K562 (cell line): ENCODE results near the gene ENTREP3. TPM values are rescaled to one million over a fixed set of nuclear protein-coding genes. Genes with fewer than 3 reads are reported as not detected.

ENCODE experiments used
- BMI1 ChIP-seq: fragments of 150-350 bp; IDR thresholded peaks from 2 replicates; pipeline ENCODE4 v1.6.1; 2014; ENCODE audit warnings: low read length
- BRCA1 ChIP-seq, 2 experiments: fragments of 450-650 bp in 1 of 2; sonication (generic) in 1 of 2; formaldehyde crosslinking in 1 of 2; IDR thresholded peaks; 2 replicates each; pipeline versions ENCODE4 v1.5.0 to v1.6.1; 2017 to 2020; ENCODE audit warnings: mild to moderate bottlenecking in 1 of 2, missing genetic modification reagents in 1 of 2
- BRD9 ChIP-seq: fragments of 450-650 bp; IDR thresholded peaks from 2 replicates; pipeline ENCODE4 v1.6.1; 2018; ENCODE audit warnings: low read depth; ENCODE audit not compliant: partially characterized antibody
- CBX2 ChIP-seq: fragments of 200-600 bp; sonication (generic); IDR thresholded peaks from one replicate; pipeline ENCODE4 v1.6.1; 2012; ENCODE audit warnings: mild to moderate bottlenecking, low read length, inconsistent platforms; ENCODE audit not compliant: insufficient read depth, poor library complexity, severe bottlenecking
- CGGBP1 ChIP-seq: fragments of 250-450 bp; sonication (Bioruptor Pico); IDR thresholded peaks from 2 replicates; pipeline ENCODE4 v1.9.0; 2021; ENCODE audit warnings: mild to moderate bottlenecking
- CHCHD3 ChIP-seq: fragments of 250-450 bp; sonication (Bioruptor Pico); IDR thresholded peaks from 2 replicates; pipeline ENCODE4 v2.1.2; 2022; ENCODE audit warnings: mild to moderate bottlenecking
- FOXP1 ChIP-seq: sonication (generic); formaldehyde crosslinking; IDR thresholded peaks from 2 replicates; pipeline ENCODE4 v1.8.0; 2022; ENCODE audit warnings: mild to moderate bottlenecking, missing genetic modification reagents
- GTF2A2 ChIP-seq: IDR thresholded peaks from 2 replicates; pipeline ENCODE4 v1.6.1; 2016; ENCODE audit warnings: mild to moderate bottlenecking, missing genetic modification characterization, missing compliant biosample characterization
- MLX ChIP-seq, 2 experiments: fragments of 450-650 bp in 1 of 2; sonication (generic) in 1 of 2; formaldehyde crosslinking; conservative IDR thresholded peaks; 2 replicates each; pipeline versions ENCODE4 v1.4.0 to v1.8.1; 2020 to 2022; ENCODE audit warnings: mild to moderate bottlenecking in 1 of 2, missing genetic modification reagents in 1 of 2
- PHTF2 ChIP-seq: fragments of 250-450 bp; sonication (Bioruptor Pico); IDR thresholded peaks from 2 replicates; pipeline ENCODE4 v1.5.0; 2021; ENCODE audit warnings: mild to moderate bottlenecking
- RFX5 ChIP-seq: IDR thresholded peaks from 2 replicates; pipeline ENCODE4 v1.6.1; 2011; ENCODE audit warnings: low read depth, mild to moderate bottlenecking, improper control_type of control experiment, low read length
- SAFB ChIP-seq: fragments of 200-400 bp; formaldehyde crosslinking; IDR thresholded peaks from 2 replicates; pipeline ENCODE4 v1.6.1; 2017; ENCODE audit warnings: low read depth, low read length, borderline replicate concordance
- TFAM ChIP-seq: fragments of 250-450 bp; sonication (Bioruptor Pico); conservative IDR thresholded peaks from 2 replicates; pipeline ENCODE4 v1.5.0; 2021; ENCODE audit warnings: mild to moderate bottlenecking, moderate library complexity
- TOE1 ChIP-seq, 2 experiments: fragments of 450-650 bp in 1 of 2; sonication (generic) in 1 of 2; formaldehyde crosslinking in 1 of 2; IDR thresholded peaks; 2 replicates each; pipeline versions ENCODE4 v1.7.1 to v1.8.0; 2016 to 2022; ENCODE audit warnings: borderline replicate concordance in 2 of 2, mild to moderate bottlenecking in 2 of 2, antibody characterized with exemption in 1 of 2, inconsistent platforms in 1 of 2, low read depth in 1 of 2, missing genetic modification reagents in 1 of 2, moderate library complexity in 1 of 2
- ZBTB43 ChIP-seq: sonication (generic); formaldehyde crosslinking; IDR thresholded peaks from 2 replicates; pipeline ENCODE4 v1.8.0; 2023; ENCODE audit warnings: mild to moderate bottlenecking, missing genetic modification reagents
- ZNF197 ChIP-seq: fragments of 200-800 bp; sonication (Bioruptor generic); IDR thresholded peaks from 2 replicates; pipeline ENCODE4 v1.6.1; 2016; ENCODE audit warnings: low read depth, missing genetic modification characterization, missing compliant biosample characterization
- ZNF3 ChIP-seq: fragments of 250-450 bp; sonication (Bioruptor Pico); IDR thresholded peaks from 2 replicates; pipeline ENCODE4 v1.5.0; 2021; ENCODE audit warnings: mild to moderate bottlenecking, moderate library complexity
- polyA plus RNA-seq, 8 experiments: library from polyadenylated mRNA; depleted of rRNA in 4 of 8; stranded (reverse) in 5 of 8; unstranded in 3 of 8; fragments of >200 nt; fragmentation: Nextera tagmentation in 2 of 8; fragmentation: Illumina TruSeq in 1 of 8; extraction: Ambion mirVana in 2 of 8; extraction: Trizol in 1 of 8; gene quantifications; 2 replicates each; pipeline versions ENCODE4 v1.2.1 to v1.2.3, GENCODE V29; 2011 to 2014; ENCODE audit warnings: inconsistent platforms in 1 of 8, missing spikeins in 1 of 8
- total RNA-seq, 7 experiments: library from RNA; depleted of rRNA in 6 of 7; stranded (reverse); fragments of >200 nt in 6 of 7; fragmentation: Illumina TruSeq in 2 of 7; extraction: Trizol in 2 of 7; gene quantifications; 2 replicates each; pipeline versions ENCODE4 v1.2.1 to v1.2.3, GENCODE V29; 2011 to 2021; ENCODE audit warnings: low replicate concordance in 1 of 7

The ENTREP3 gene
- total and polyA plus RNA-seq, 9 of the 15 experiments (the other 6 are each of a cell fraction or from before 2014, with no cell fraction given), result 1.9 to 41.8 (median 5.9) TPM

GRCh38 chr1:155208541-155209311 is 46.6 kb downstream of the ENTREP3 start, which contains the start of gene MTX1 (continued):
- no peak for TF ChIP-seq TFAM (CRISPR knock-in tag)
- no peak for TF ChIP-seq FOXP1
- TF ChIP-seq PHTF2, result no peak
- no peak for TF ChIP-seq ZBTB43 (CRISPR knock-in tag)
- TF ChIP-seq BMI1, result peak; percentile 76
- no peak for TF ChIP-seq TOE1 (IDR thresholded peaks at IDR 0.05; ENCODE audit: borderline replicate concordance)
- TF ChIP-seq TOE1 (CRISPR knock-in tag; IDR thresholded peaks at IDR 0.05; ENCODE audit: borderline replicate concordance, low read depth), result no peak
- TF ChIP-seq BRD9, result no peak
- TF ChIP-seq CBX2, result no peak
- no peak for TF ChIP-seq RFX5
- no peak for TF ChIP-seq ZNF3 (CRISPR knock-in tag)
- TF ChIP-seq MLX (CRISPR knock-in tag; conservative IDR thresholded peaks at IDR 0.05), result no peak
- no peak for TF ChIP-seq SAFB
- peak; percentile 72; the same call in 1 of the 2 replicates for TF ChIP-seq ZNF197 (CRISPR knock-in tag)
- no peak for TF ChIP-seq CGGBP1 (CRISPR knock-in tag)
- no peak for TF ChIP-seq BRCA1 (IDR thresholded peaks at IDR 0.05)
- TF ChIP-seq BRCA1 (CRISPR knock-in tag; IDR thresholded peaks at IDR 0.05), result 0 out of 2 replicates have a peak, but pooled peaks have one; percentile 56
- no peak for TF ChIP-seq GTF2A2 (tag)
- no peak; the same call in 1 of the 2 replicates for TF ChIP-seq CHCHD3 (CRISPR knock-in tag)
- TF ChIP-seq, all 486 proteins: peak for 127
